ENCODE measurements around the gene GSX2.
"Not testable (repeated sequence)": the region's sequence is repeated elsewhere in the genome, so short reads cannot be mapped to it uniquely, and the experiment has no call there.

The GSX2 gene

GRCh38 chr4:54107951-54108748, 8.2 kb downstream of the GSX2 start:
- no peak for DNase-seq

- no peak for DNase-seq
Measured at GRCh38 chr4:54109241-54110018, 9.5 kb downstream of the GSX2 start.

- DNase-seq = no peak
Measured at GRCh38 chr4:54110019-54110416, 10.1 kb downstream of the GSX2 start.

DNA sequence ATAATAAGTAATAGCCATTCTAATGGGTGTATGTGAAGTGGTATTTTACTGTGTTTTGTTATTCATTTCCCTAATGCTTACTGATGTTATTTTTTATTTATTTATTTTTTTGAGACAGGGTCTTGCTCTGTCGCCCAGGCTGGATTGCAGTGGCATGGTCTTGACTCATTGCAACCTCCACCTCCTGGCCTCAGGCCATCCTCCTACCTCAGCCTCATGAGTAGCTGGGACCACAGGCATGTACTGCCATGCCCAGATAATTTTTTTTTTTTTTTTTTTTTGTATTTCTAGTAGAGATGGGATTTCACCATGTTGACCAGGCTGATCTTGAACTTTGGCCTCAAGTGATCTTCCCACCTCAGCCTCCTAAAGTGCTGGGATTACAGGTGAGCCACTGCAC, 13.2 kb downstream of the GSX2 start:
- not testable (repeated sequence) for DNase-seq

DNA sequence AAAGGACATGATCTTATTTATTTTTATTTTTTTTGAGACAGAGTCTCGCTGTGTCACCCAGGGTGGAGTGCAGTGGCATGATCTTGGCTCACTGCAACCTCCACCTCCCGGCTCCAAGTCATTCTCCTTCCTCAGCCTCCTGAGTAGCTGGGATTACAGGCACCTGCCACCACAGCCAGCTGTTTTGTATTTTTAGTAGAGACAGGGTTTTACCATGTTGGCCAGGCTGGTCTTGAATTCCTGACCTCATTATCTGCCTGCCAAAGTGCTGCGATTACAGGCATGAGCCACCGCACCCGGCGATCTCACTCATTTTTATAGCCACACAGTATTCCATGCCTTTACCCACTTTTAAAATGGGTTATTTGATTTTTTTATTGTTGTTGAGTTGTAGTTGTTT, 16.3 kb downstream of the GSX2 start:
- not testable (repeated sequence) for DNase-seq

DNA sequence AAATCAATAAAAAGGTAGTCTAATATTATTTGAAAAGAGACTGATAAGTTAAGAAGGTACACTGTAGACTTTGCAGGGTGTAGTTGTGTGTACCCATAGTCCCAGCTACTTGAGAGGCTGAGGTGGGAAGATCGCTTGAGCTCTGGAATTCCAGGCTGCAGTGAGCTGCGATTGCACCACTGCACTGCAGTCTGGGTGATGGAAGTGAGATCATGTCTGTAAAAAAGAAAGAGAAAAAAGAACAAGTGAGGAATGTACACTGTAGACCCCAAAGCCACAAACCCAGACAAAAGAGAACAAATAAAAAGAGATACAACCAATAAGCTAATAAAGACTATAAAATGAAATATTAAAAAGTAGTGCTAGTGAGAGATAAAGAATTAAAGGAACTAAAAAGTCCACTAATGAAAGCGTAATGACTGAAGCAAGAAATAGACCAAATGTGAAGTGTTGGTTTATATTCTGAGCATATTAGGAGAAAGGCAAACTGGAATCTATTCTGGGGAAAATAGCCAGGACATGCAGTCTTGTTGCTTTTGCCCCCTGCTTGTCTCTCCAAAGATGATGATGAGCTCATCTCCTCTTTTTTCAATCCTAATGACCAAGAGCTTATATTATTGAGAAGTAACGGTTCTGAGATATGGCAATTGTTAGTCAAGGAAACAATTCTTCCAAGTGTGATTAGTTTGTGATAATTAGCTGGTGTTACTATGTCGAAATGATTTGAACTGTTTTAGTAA, 19.1 kb downstream of the GSX2 start:
- no peak for DNase-seq

GRCh38 chr4:54120518-54120917, 20.6 kb downstream of the GSX2 start:
- DNase-seq = no peak

DNA sequence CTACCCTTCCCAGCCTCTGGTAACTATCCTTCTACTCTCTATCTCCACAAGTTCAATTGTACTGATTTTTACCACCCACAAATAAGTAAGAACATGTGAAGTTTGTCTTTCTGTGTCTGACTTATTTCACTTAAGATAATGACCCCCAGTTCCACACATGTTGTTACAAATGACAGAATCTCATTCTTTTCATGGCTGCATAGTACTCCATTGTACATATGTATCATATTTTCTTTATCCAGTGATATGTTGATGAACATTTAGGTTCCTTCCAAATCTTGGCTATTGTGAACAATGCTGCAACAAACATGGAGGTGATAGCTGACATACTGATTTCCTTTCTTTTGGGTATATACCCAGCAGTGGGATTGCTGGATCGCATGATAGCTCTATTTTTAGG, 27.7 kb downstream of the GSX2 start:
- DNase-seq = no peak

DNA sequence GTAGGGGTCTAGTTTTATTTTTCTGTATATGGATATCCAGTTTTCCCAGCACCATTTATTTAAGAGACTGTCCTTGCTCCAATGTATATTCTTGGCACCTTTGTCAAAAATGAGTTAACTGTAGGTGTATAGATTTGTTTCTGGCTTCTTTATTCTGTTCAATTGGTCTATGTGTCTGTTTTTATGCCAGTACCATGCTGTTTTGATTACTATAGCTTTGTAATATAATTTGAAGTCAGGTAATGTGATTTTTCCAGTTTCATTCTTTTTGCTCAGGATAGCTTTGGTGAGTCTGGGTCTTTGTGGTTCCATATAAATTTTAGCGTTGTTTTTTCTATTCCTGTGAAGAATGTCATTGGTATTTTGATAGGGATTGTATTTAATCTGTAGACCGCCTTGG, 28.7 kb downstream of the GSX2 start:
- DNase-seq = not testable (repeated sequence)

DNA sequence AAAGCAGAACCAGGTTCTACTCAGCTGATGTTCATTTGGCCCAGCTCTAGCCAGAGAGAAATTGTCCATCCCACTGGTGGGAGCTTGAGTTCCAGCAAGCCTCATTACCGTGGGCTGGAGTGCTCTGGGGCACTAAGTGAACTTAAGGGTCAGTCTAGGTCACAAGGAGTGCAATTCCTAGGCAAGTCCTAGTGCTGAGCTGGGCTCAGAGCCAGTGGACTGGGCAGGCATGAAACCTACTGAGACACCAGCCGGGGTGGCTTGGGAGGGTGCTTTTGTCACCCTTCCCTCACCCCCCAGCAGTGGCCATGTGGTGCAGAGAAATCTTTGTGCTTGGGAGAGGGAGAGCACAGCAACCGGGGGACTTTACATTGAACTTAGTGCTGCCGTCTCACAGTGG, 39.4 kb downstream of the GSX2 start:
- DNase-seq = no peak

DNA sequence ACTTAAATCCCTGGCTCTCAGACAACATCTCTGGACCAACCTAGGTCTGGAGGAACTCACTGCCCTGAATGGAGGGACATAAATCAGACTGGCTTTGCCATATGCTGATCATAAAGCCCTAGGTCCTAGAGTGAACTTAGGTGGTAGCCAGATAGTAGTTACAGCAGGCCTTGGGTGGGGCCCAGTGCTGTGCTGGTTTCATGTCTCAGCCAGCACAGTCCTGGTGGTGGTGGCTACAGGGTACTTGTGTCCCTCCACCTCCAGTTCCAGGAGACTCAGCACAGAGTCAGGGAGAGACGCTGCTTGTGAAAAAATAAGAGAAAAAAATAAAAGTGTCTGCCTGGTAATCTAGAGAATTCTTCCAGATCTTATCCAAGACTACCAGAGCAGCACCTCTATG, 40.3 kb downstream of the GSX2 start:
- no peak for DNase-seq

DNA sequence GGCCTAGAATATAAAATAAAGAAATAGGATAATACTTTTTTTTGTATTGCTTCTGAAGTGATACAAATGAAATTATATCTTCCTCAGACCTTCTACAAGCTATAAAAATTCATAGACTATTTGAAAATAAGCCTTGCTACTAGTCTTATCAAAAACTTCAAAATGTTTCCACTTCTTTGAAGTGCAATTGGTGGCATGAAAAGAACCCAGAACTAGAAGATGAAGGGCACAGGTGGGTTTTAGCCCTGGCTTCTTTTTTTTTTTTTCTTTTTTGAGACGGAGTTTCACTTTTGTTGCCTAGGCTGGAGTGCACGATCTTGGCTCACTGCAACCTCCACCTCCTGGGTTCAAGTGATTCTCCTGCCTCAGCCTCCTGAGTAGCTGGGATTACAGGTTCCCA, 44.2 kb downstream of the GSX2 start:
- DNase-seq = no peak

DNA sequence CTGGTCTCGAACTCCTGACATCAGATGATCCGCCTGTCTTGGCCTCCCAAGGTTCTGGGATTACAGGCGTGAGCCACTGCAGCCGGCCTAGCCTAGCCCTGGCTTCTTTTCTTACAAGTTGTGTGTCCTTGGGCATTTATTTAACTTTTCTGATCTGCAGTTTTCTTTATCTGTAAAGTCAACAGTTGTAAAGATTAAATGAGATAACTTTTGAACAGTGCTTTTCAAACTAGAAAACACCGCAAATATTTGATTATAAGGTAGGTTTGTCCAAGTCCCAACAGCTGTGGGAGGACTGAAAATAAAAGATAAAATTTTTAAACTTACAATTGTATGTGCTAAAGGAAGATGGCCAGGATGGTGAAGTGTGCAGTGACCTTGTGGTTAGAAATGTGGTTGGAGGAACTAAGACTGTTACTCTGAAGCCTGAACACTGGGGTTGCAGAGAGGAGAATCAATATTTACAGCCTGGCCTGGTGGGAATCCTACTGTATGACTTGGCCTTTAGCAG, 44.8 kb downstream of the GSX2 start:
- DNase-seq = no peak

- DNase-seq = no peak
Measured at GRCh38 chr4:54146139-54146538, 46.2 kb downstream of the GSX2 start.

GRCh38 chr4:54149323-54149722, 49.4 kb downstream of the GSX2 start:
- no peak for DNase-seq
